ENCODE measurements around the gene TENM4.

- TF ChIP-seq CTCF (IDR thresholded peaks at IDR 0.05) (no peak), POLR2A (IDR thresholded peaks at IDR 0.05) (no peak)
Measured at GRCh38 chr11:79098146-79098545, 342.7 kb downstream of the TENM4 start.
